GM21423 (cell line): Measurements from ENCODE around the gene DNPH1.
A peak's percentile ranks its signal among the peaks of the same experiment; 100 is the strongest.

ENCODE experiments used
- ATAC-seq: cut with Tn5 transposase; IDR thresholded peaks from one replicate; pipeline ENCODE4 v1.9.1; 2021; ENCODE audit warnings: mild to moderate bottlenecking, moderate library complexity; ENCODE audit not compliant: unreplicated experiment

DNPH1 gene

GRCh38 chr6:43264599-43265145 lies 35.4 kb upstream of the DNPH1 start:
- ATAC-seq: no peak

- ATAC-seq: peak; percentile 81
Observed at GRCh38 chr6:43263314-43264178, 34.3 kb upstream of the DNPH1 start.

GRCh38 chr6:43262780-43263313 lies 33.6 kb upstream of the DNPH1 start:
- no peak for ATAC-seq

- ATAC-seq: no peak
Observed at GRCh38 chr6:43262000-43262779, 32.9 kb upstream of the DNPH1 start.

- ATAC-seq: no peak
Observed at GRCh38 chr6:43261198-43261597, 31.9 kb upstream of the DNPH1 start.

- ATAC-seq: no peak
Observed at GRCh38 chr6:43260791-43261190, 31.5 kb upstream of the DNPH1 start.

- ATAC-seq: no peak
Observed at GRCh38 chr6:43258807-43259686, 29.8 kb upstream of the DNPH1 start.

GRCh38 chr6:43258180-43258579 lies 28.9 kb upstream of the DNPH1 start:
- ATAC-seq: no peak

- no peak for ATAC-seq
Observed at GRCh38 chr6:43257367-43258145, 28.3 kb upstream of the DNPH1 start.

GRCh38 chr6:43256670-43257366 lies 27.5 kb upstream of the DNPH1 start:
- no peak for ATAC-seq

- no peak for ATAC-seq
Observed at GRCh38 chr6:43255408-43256054, 26.2 kb upstream of the DNPH1 start.

- ATAC-seq: no peak
Observed at GRCh38 chr6:43254846-43255245, 25.6 kb upstream of the DNPH1 start.

- no peak for ATAC-seq
Observed at GRCh38 chr6:43254138-43254817, 25.0 kb upstream of the DNPH1 start.

GRCh38 chr6:43253401-43253800 lies 24.1 kb upstream of the DNPH1 start:
- no peak for ATAC-seq

- no peak for ATAC-seq
Observed at GRCh38 chr6:43250992-43251373, 21.7 kb upstream of the DNPH1 start.

- no peak for ATAC-seq
Observed at GRCh38 chr6:43248791-43249190, 19.5 kb upstream of the DNPH1 start.

- no peak for ATAC-seq
Observed at GRCh38 chr6:43248101-43248500, 18.8 kb upstream of the DNPH1 start.
